ENCODE results near the gene PKMYT1.
A peak's percentile ranks its signal among the peaks of the same experiment; 100 is the strongest.

The PKMYT1 gene

GRCh38 chr16:2963723-2964474, 16.3 kb downstream of the PKMYT1 start, which contains the start of gene KREMEN2:
Gene KREMEN2, plus strand, starts transcription at chr16:2964275. Its CDS starts 246 bp downstream, at chr16:2964521.
- H3K79me2 ChIP-seq (ENCODE audit: insufficient read depth, low read length), result no peaks in the 10 kb centered on the region
- peak within 1 kb of the TSS; percentile 67 for H3K4me3 ChIP-seq (ENCODE audit: insufficient read depth, low read length, poor library complexity, severe bottlenecking)
- H4K20me1 ChIP-seq (ENCODE audit: low read depth, low read length), result no peaks in the 10 kb centered on the region
- H3K4me2 ChIP-seq (ENCODE audit: low read depth, low read length, poor library complexity, severe bottlenecking), result peak within 1 kb of the TSS; percentile 77
- peaks cover 44% of the 10 kb centered on the region for H3F3A ChIP-seq (ENCODE audit: insufficient read depth)
- H3K27ac ChIP-seq (ENCODE audit: low read depth, low read length), result peak within 1 kb of the TSS; percentile 94
- H3K36me3 ChIP-seq (ENCODE audit: low read length), result no peaks in the 10 kb centered on the region
- no peaks in the 10 kb centered on the region for H3K9me2 ChIP-seq (replicated peaks; ENCODE audit: insufficient read depth, low read length)
- H3K27me3 ChIP-seq (ENCODE audit: low read length), result no peaks in the 10 kb centered on the region
- peak within 1 kb of the TSS; percentile 1 for H2AFZ ChIP-seq (ENCODE audit: low read depth, low read length, severe bottlenecking)
- TF ChIP-seq CTCF (IDR thresholded peaks at IDR 0.05; ENCODE audit: insufficient read depth, low read length, poor library complexity, severe bottlenecking), result peak; percentile 22
- TF ChIP-seq EZH2phosphoT487 (conservative IDR thresholded peaks at IDR 0.05; ENCODE audit: low read length), result no peak
- no peaks in the 10 kb centered on the region for H3K9me3 ChIP-seq (ENCODE audit: insufficient read depth, low read length)
- peak within 1 kb of the TSS; percentile 72 for H3K9ac ChIP-seq (ENCODE audit: low read length)

GRCh38 chr16:2963074-2963722, 17.0 kb downstream of the PKMYT1 start:
- Histone ChIP-seq H3K27me3 (ENCODE audit: low read length) (no peaks in the 10 kb centered on the region), H3K9me2 (replicated peaks; ENCODE audit: insufficient read depth, low read length) (no peaks in the 10 kb centered on the region), H4K20me1 (ENCODE audit: low read depth, low read length) (no peaks in the 10 kb centered on the region), H3K4me3 (ENCODE audit: insufficient read depth, low read length, poor library complexity, severe bottlenecking) (peak overlapping the region; percentile 67), H3K9me3 (ENCODE audit: insufficient read depth, low read length) (no peaks in the 10 kb centered on the region), H3K79me2 (ENCODE audit: insufficient read depth, low read length) (no peaks in the 10 kb centered on the region), H3K27ac (ENCODE audit: low read depth, low read length) (peak overlapping the region; percentile 94), H3K4me2 (ENCODE audit: low read depth, low read length, poor library complexity, severe bottlenecking) (peak overlapping the region; percentile 77), H2AFZ (ENCODE audit: low read depth, low read length, severe bottlenecking) (no peak overlapping the region), H3K9ac (ENCODE audit: low read length) (peak overlapping the region; percentile 72), H3K36me3 (ENCODE audit: low read length) (no peaks in the 10 kb centered on the region), H3F3A (ENCODE audit: insufficient read depth) (peaks cover 42% of the 10 kb centered on the region)
- TF ChIP-seq CTCF (IDR thresholded peaks at IDR 0.05; ENCODE audit: insufficient read depth, low read length, poor library complexity, severe bottlenecking) (no peak), EZH2phosphoT487 (conservative IDR thresholded peaks at IDR 0.05; ENCODE audit: low read length) (no peak)

GRCh38 chr16:2962334-2963073, 17.7 kb downstream of the PKMYT1 start:
- Histone ChIP-seq H3K9me2 (replicated peaks; ENCODE audit: insufficient read depth, low read length) (no peaks in the 10 kb centered on the region), H3F3A (ENCODE audit: insufficient read depth) (peaks cover 38% of the 10 kb centered on the region), H3K36me3 (ENCODE audit: low read length) (no peaks in the 10 kb centered on the region), H2AFZ (ENCODE audit: low read depth, low read length, severe bottlenecking) (no peak overlapping the region), H3K4me2 (ENCODE audit: low read depth, low read length, poor library complexity, severe bottlenecking) (peak overlapping the region; percentile 77), H3K9me3 (ENCODE audit: insufficient read depth, low read length) (no peaks in the 10 kb centered on the region), H3K27me3 (ENCODE audit: low read length) (no peaks in the 10 kb centered on the region), H3K79me2 (ENCODE audit: insufficient read depth, low read length) (no peaks in the 10 kb centered on the region), H3K4me3 (ENCODE audit: insufficient read depth, low read length, poor library complexity, severe bottlenecking) (peak overlapping the region; percentile 67), H4K20me1 (ENCODE audit: low read depth, low read length) (no peaks in the 10 kb centered on the region), H3K27ac (ENCODE audit: low read depth, low read length) (peak overlapping the region; percentile 94), H3K9ac (ENCODE audit: low read length) (peak overlapping the region; percentile 72)
- TF ChIP-seq EZH2phosphoT487 (conservative IDR thresholded peaks at IDR 0.05; ENCODE audit: low read length) (no peak), CTCF (IDR thresholded peaks at IDR 0.05; ENCODE audit: insufficient read depth, low read length, poor library complexity, severe bottlenecking) (no peak)
